Measurements from ENCODE around the gene DLG5.

DLG5 gene

DNA sequence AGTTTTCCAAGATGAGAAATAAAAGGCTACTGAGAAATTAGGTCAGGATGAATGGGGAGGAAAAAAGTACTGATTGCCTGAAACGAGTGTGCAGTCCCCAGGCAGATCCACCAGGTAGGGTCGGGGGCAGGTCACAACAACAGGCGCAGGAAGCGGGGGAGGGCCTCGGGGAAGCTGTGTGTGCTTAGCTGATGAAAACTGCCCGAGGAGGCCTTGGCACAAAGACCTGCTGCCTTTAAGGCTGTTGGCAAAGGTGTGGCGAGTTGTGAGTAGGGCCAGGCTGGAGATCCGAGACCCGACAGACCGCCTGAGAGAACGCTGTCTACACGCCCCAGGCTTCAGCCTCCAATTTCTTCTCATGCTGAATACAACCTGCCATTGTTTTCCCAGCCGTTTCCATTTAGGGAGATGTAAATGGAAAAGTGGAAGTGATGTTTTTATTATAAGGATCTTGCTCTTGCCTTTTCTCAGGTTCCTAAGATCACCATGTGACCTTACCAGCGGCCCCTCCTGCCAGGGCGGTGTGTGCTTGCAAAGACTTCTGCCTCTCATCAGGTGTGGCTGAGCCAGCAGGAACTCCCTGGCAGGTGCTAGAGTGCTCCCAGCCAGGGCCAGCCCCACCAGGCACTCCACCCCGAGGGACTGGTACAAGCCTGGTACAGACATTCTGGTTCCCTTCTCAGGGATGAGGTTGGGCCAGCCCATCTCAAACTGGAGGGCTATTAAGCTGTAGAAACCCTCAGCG is 60.8 kb downstream of the DLG5 start:
- no peak for TF ChIP-seq TEAD4 (IDR thresholded peaks at IDR 0.05)
- TF ChIP-seq EGR1 (IDR thresholded peaks at IDR 0.05): no peak
- TF ChIP-seq, protein P1, sequence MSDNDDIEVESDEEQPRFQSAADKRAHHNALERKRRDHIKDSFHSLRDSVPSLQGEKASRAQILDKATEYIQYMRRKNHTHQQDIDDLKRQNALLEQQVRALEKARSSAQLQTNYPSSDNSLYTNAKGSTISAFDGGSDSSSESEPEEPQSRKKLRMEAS (IDR thresholded peaks at IDR 0.05): no peak
- TF ChIP-seq EP300 (IDR thresholded peaks at IDR 0.05; ENCODE audit: borderline replicate concordance): no peak
- no peak for TF ChIP-seq CEBPB (IDR thresholded peaks at IDR 0.05)
- TF ChIP-seq, protein P2, sequence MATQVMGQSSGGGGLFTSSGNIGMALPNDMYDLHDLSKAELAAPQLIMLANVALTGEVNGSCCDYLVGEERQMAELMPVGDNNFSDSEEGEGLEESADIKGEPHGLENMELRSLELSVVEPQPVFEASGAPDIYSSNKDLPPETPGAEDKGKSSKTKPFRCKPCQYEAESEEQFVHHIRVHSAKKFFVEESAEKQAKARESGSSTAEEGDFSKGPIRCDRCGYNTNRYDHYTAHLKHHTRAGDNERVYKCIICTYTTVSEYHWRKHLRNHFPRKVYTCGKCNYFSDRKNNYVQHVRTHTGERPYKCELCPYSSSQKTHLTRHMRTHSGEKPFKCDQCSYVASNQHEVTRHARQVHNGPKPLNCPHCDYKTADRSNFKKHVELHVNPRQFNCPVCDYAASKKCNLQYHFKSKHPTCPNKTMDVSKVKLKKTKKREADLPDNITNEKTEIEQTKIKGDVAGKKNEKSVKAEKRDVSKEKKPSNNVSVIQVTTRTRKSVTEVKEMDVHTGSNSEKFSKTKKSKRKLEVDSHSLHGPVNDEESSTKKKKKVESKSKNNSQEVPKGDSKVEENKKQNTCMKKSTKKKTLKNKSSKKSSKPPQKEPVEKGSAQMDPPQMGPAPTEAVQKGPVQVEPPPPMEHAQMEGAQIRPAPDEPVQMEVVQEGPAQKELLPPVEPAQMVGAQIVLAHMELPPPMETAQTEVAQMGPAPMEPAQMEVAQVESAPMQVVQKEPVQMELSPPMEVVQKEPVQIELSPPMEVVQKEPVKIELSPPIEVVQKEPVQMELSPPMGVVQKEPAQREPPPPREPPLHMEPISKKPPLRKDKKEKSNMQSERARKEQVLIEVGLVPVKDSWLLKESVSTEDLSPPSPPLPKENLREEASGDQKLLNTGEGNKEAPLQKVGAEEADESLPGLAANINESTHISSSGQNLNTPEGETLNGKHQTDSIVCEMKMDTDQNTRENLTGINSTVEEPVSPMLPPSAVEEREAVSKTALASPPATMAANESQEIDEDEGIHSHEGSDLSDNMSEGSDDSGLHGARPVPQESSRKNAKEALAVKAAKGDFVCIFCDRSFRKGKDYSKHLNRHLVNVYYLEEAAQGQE (IDR thresholded peaks at IDR 0.05; ENCODE audit: low read depth): no peak
- TF ChIP-seq FOXM1 (IDR thresholded peaks at IDR 0.05; ENCODE audit: borderline replicate concordance, low read depth): no peak
- no peak for TF ChIP-seq YY1 (IDR thresholded peaks at IDR 0.05; ENCODE audit: low read depth)
- TF ChIP-seq TAF1 (IDR thresholded peaks at IDR 0.05; ENCODE audit: low read depth): no peak
- no peak for TF ChIP-seq CREB1 (IDR thresholded peaks at IDR 0.05; ENCODE audit: low read depth)
- no peak for TF ChIP-seq RAD21 (IDR thresholded peaks at IDR 0.05; ENCODE audit: low read depth)
- TF ChIP-seq ZBTB7A (IDR thresholded peaks at IDR 0.05; ENCODE audit: low read depth): no peak
- TF ChIP-seq, protein P3, sequence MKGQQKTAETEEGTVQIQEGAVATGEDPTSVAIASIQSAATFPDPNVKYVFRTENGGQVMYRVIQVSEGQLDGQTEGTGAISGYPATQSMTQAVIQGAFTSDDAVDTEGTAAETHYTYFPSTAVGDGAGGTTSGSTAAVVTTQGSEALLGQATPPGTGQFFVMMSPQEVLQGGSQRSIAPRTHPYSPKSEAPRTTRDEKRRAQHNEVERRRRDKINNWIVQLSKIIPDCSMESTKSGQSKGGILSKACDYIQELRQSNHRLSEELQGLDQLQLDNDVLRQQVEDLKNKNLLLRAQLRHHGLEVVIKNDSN (IDR thresholded peaks at IDR 0.05): no peak
- no peak for TF ChIP-seq NFIC (IDR thresholded peaks at IDR 0.05)
- no peak for TF ChIP-seq TCF12 (IDR thresholded peaks at IDR 0.05; ENCODE audit: low read depth)

DNA sequence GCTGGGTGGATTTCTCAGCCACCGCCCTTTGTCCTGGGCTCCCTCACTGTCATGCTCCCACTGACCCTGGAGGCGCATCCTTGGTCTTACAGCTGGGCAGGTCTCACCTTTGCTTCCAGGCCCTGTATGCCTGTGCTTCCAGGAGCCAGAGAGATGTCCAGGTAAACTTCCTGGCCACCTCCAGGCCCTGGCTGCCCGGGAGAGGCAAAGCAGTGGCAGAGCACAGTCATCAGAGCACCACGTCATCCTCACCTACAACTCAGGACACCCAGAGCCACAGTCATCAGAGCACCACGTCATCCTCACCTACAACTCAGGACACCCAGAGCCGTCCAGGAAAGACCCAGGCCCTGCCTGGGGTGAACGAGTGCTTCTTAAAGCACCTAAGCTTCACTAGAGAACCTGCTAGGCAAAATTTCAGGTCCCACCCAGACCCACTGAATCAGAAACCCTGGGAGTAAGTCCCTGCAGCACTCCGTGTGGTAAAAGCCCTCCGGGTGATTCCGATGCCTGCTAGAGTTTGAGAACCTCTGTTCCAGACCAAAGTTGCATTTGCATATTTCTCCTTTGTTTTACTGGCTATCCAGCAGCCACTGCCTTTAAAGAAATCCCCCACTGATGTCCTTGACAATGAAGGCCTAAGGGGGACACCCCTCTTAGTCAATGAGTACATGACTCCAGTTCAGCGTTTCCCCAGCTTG is 62.3 kb downstream of the DLG5 start:
- TF ChIP-seq TEAD4 (IDR thresholded peaks at IDR 0.05) (no peak), CEBPB (IDR thresholded peaks at IDR 0.05) (no peak)

DNA sequence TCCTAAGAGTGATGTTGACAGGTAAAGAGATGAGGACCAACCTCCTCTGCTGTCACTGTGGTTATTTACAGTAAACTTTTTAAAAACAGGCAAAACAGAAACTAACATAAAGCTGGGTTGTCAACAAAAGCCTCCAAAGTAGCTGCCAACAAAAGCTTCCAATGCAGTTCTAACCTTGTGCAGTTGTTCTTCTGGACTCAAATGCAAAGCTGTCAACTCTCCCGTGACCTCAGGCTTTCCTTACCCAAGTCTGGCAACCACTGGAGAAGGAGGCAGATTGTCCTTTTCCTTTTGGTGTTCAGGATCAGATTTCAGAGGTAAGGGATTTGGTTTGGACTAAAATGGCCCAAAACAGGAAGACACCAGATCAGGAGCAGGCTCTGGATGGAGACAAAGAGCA is 63.1 kb downstream of the DLG5 start:
- TF ChIP-seq FOXM1 (IDR thresholded peaks at IDR 0.05; ENCODE audit: borderline replicate concordance, low read depth): no peak
- TF ChIP-seq ZBTB7A (IDR thresholded peaks at IDR 0.05; ENCODE audit: low read depth): no peak
- TF ChIP-seq, protein P1 (IDR thresholded peaks at IDR 0.05): no peak
- no peak for TF ChIP-seq TEAD4 (IDR thresholded peaks at IDR 0.05)
- TF ChIP-seq CREB1 (IDR thresholded peaks at IDR 0.05; ENCODE audit: low read depth): no peak
- no peak for TF ChIP-seq EP300 (IDR thresholded peaks at IDR 0.05; ENCODE audit: borderline replicate concordance)
- no peak for TF ChIP-seq NFIC (IDR thresholded peaks at IDR 0.05)
- no peak for TF ChIP-seq CEBPB (IDR thresholded peaks at IDR 0.05)
- TF ChIP-seq, protein P3 (IDR thresholded peaks at IDR 0.05): no peak
- no peak for TF ChIP-seq YY1 (IDR thresholded peaks at IDR 0.05; ENCODE audit: low read depth)

DNA sequence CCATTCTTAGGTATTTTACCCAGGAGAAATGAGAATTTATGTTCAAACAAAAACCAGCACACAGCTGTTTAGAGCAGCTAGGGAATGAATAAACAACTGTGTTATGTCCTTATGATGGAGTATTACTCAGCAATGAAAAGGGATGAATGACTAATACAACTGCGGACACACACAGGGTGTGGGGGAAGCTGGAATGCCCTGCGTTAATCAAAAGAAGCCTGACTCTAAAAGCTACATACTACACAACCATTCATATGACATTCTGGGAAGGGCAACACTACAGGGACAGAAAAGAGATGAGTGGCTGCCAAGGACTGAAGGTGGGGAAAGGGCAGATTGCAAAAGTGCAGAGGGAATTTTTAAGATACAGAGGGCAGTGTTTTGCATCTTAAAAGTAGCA is 64.0 kb downstream of the DLG5 start:
- TF ChIP-seq CEBPB (IDR thresholded peaks at IDR 0.05): no peak
- no peak for TF ChIP-seq YY1 (IDR thresholded peaks at IDR 0.05; ENCODE audit: low read depth)
- TF ChIP-seq, protein P2 (IDR thresholded peaks at IDR 0.05; ENCODE audit: low read depth): no peak
- TF ChIP-seq, protein P3 (IDR thresholded peaks at IDR 0.05): no peak
- no peak for TF ChIP-seq EGR1 (IDR thresholded peaks at IDR 0.05)

DNA sequence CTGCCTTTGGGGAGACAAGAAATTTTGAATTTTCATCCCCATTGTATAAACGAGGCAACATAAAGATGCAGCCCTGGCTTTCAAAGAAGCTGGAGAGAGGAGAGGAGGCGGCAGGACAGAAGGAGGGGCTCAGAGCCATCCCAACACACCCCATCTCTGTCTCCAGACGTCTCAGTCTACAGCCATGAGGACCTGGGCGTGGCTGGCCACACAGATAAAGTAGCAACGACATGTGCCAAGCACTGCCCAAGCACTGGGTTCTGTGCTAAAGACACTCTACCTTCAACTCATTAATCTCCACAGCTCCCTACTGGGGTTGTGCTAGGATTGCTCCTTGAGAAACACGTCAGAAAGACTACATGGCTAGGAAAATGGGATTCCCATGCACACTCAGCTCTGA is 65.2 kb downstream of the DLG5 start:
- no peak for TF ChIP-seq RAD21 (IDR thresholded peaks at IDR 0.05; ENCODE audit: low read depth)
- TF ChIP-seq FOXM1 (IDR thresholded peaks at IDR 0.05; ENCODE audit: borderline replicate concordance, low read depth): no peak
- TF ChIP-seq ZBTB7A (IDR thresholded peaks at IDR 0.05; ENCODE audit: low read depth): no peak
- no peak for TF ChIP-seq TEAD4 (IDR thresholded peaks at IDR 0.05)

DNA sequence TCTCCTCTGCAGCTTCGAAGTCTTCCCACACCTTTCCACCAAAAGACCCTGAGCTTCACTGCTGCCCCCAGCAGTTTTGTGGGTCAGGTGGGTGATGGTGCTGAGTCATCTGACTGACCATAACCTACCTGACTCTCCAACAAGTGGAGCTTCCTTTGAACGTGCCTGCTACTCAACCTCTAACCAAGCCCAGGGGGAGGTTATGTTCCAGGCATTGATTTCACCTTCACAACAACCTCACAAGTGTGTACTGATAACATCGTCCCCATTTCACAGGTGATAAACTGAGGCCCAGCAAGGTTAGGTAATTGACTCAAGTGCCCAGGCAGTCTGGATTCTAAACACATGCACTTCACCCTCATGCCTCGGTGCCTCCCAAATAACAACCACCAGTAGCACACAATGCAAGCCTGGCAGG is 66.7 kb downstream of the DLG5 start:
- TF ChIP-seq CEBPB (IDR thresholded peaks at IDR 0.05) (no peak), TAF1 (IDR thresholded peaks at IDR 0.05; ENCODE audit: low read depth) (no peak), RAD21 (IDR thresholded peaks at IDR 0.05; ENCODE audit: low read depth) (no peak), TEAD4 (IDR thresholded peaks at IDR 0.05) (no peak)
